Measurements from ENCODE around the gene EXOC3L4. TPM values are rescaled to one million over a fixed set of nuclear protein-coding genes. Genes with fewer than 3 reads are reported as not detected.

EXOC3L4 gene
- total and polyA plus RNA-seq, 9 of the 15 experiments (the other 6 are each of a cell fraction or from before 2014, with no cell fraction given), result 0.10 to 6.7 (median 0.98) TPM; not detected in 1

- intact Hi-C loops (cut with micrococcal nuclease), result no loop called here
- H2AFZ ChIP-seq (ENCODE audit: low read depth, low read length), result no peak overlapping the region
- no peaks in the 10 kb centered on the region for H3K36me3 ChIP-seq (ENCODE audit: control insufficient read depth, insufficient read depth, low read length)
- no peaks in the 10 kb centered on the region for H3K9me1 ChIP-seq (ENCODE audit: control insufficient read depth, insufficient read depth, low read length)
- peaks cover 0 to 15% of the 10 kb centered on the region in 2 experiments; a peak in 2 of 5 replicates for H3K4me1 ChIP-seq (replicated peaks in 1 of 2; ENCODE audit: control insufficient read depth in 2 of 2, insufficient read depth in 2 of 2, low read length in 2 of 2)
- H3K4me2 ChIP-seq (ENCODE audit: insufficient read depth, low read length), result no peak overlapping the region
- WGBS (ENCODE audit: insufficient coverage, low coverage, missing lambda C conversion rate), result 34% methylated on average over 13 of the region's 19 CpGs
- peaks cover 4 to 39% of the 10 kb centered on the region in 2 experiments; a peak in 4 of 5 replicates for H3K27me3 ChIP-seq (ENCODE audit: control insufficient read depth in 2 of 2, insufficient read depth in 2 of 2, low read length in 2 of 2)
- CTCF ChIA-PET (ENCODE audit: low intra/inter-chr PET ratio), result no interaction called here
- no peak overlapping the region for H3K27ac ChIP-seq (ENCODE audit: extremely low read depth, low read depth, low read length)
- POLR2A ChIA-PET, result interaction anchor here (1.1 kb wide), 2 partner anchors 11 to 21 kb away, joined by 4 read pairs; no protein-coding TSS in a partner anchor
- no TSS peak for BruUV-seq (replicated peaks)
- no peak for DNase-seq (ENCODE audit: extremely low read depth in 1 of 4, low spot score in 3 of 4)
- no peaks in the 10 kb centered on the region for H4K20me1 ChIP-seq (replicated peaks; ENCODE audit: control insufficient read depth, insufficient read depth, low read length)
- H3K4me3 ChIP-seq, result no peak overlapping the region
- H3K79me2 ChIP-seq (ENCODE audit: control insufficient read depth, insufficient read depth, low read length), result no peaks in the 10 kb centered on the region
- no peak for ATAC-seq
- FAIRE-seq, result no peak
- peak overlapping the region in 1 of 2 experiments; percentile 58; a peak in 1 of 4 replicates for H3K9ac ChIP-seq (ENCODE audit: insufficient read depth in 1 of 2, low read depth in 2 of 2, low read length in 2 of 2)
- in situ Hi-C loops (cut with MboI), result no loop called here
- H3K9me3 ChIP-seq (replicated peaks; ENCODE audit: control insufficient read depth, insufficient read depth, low read depth, low read length), result no peaks in the 10 kb centered on the region
- TF ChIP-seq NR0B1 (IDR thresholded peaks at IDR 0.05; ENCODE audit: partially characterized antibody) (no peak), ZNF668 (CRISPR knock-in tag; IDR thresholded peaks at IDR 0.05) (no peak), JUNB (CRISPR knock-in tag; conservative IDR thresholded peaks at IDR 0.05) (no peak), PHF8 (IDR thresholded peaks at IDR 0.05; ENCODE audit: borderline replicate concordance, low read length) (no peak), ZNF224 (CRISPR knock-in tag; IDR thresholded peaks at IDR 0.05) (no peak), CBFA2T3 (IDR thresholded peaks at IDR 0.05) (no peak), ELK3 (CRISPR knock-in tag; IDR thresholded peaks at IDR 0.05) (no peak), MAFF (IDR thresholded peaks at IDR 0.05; ENCODE audit: low read length) (no peak), ZNF830 (CRISPR knock-in tag; IDR thresholded peaks at IDR 0.05) (no peak), CEBPG (CRISPR knock-in tag; IDR thresholded peaks at IDR 0.05) (no peak), CEBPG (tag; conservative IDR thresholded peaks at IDR 0.05 in 1 of 2, IDR thresholded peaks at IDR 0.05 in 1 of 2) (no peak), PRDM10 (IDR thresholded peaks at IDR 0.05; ENCODE audit: partially characterized antibody) (no peak), SNRNP70 (optimal IDR thresholded peaks at IDR 0.05; ENCODE audit: low read depth, low read length) (no peak), CHD1 (IDR thresholded peaks at IDR 0.05; ENCODE audit: low read length) (no peak), SP2 (IDR thresholded peaks at IDR 0.05; ENCODE audit: extremely low read depth, low read depth, low read length, poor library complexity, severe bottlenecking) (no peak), ZNF277 (CRISPR knock-in tag; IDR thresholded peaks at IDR 0.05; ENCODE audit: borderline replicate concordance) (no peak), ZNF324 (CRISPR knock-in tag; IDR thresholded peaks at IDR 0.05) (no peak)
Observed at GRCh38 chr14:103157969-103158368, 63.4 kb downstream of the EXOC3L4 start.
